Posterior cingulate gyrus (tissue), 11 donors: ENCODE measurements around the gene PTGDR2.

Experiments used
- DNase-seq, 10 donors: peaks; one replicate each; pipeline versions ENCODE4 v3.0.0 to v3.0.0-alpha.2; 2020 to 2021; ENCODE audit warnings: mixed read lengths in 3 of 10
- intact Hi-C: fragments of 100-400 bp; cut with DNase I; formaldehyde crosslinking; loops from one replicate; pipeline ENCODE4 v1.15.1; 2023

Gene PTGDR2

GRCh38 chr11:60875366-60876167 lies 19.8 kb upstream of the PTGDR2 start:
- intact Hi-C loops: no loop called here
- DNase-seq: no peak

GRCh38 chr11:60874421-60875365 lies 18.9 kb upstream of the PTGDR2 start:
- intact Hi-C loops: no loop called here
- DNase-seq: peak in 2 of 10 donors; percentile 33 to 76

GRCh38 chr11:60873533-60873932 lies 17.8 kb upstream of the PTGDR2 start:
- intact Hi-C loops: no loop called here
- DNase-seq: no peak

- intact Hi-C loops: no loop called here
- peak in 1 of 10 donors; percentile 86 for DNase-seq
Measured at GRCh38 chr11:60872961-60873524, 17.3 kb upstream of the PTGDR2 start.

GRCh38 chr11:60872124-60872960 lies 16.6 kb upstream of the PTGDR2 start:
- intact Hi-C loops: no loop called here
- no peak for DNase-seq

- peak in 1 of 10 donors; percentile 84 for DNase-seq
- intact Hi-C loops: no loop called here
Measured at GRCh38 chr11:60871378-60872061, 15.8 kb upstream of the PTGDR2 start.

GRCh38 chr11:60870733-60871377 lies 15.1 kb upstream of the PTGDR2 start:
- DNase-seq: peak in 1 of 10 donors; percentile 41
- intact Hi-C loops: no loop called here

GRCh38 chr11:60870276-60870675 lies 14.5 kb upstream of the PTGDR2 start:
- peak in 1 of 10 donors; percentile 62 for DNase-seq
- intact Hi-C loops: no loop called here

GRCh38 chr11:60869451-60869825 lies 13.7 kb upstream of the PTGDR2 start:
- peak in 2 of 10 donors; percentile 72 to 74 for DNase-seq

GRCh38 chr11:60868682-60869450 lies 13.1 kb upstream of the PTGDR2 start:
- no peak for DNase-seq

More at GRCh38 chr11:60869451-60869825, 13.7 kb upstream of the PTGDR2 start:
- intact Hi-C loops: no loop called here

GRCh38 chr11:60867871-60868681 lies 12.3 kb upstream of the PTGDR2 start:
- intact Hi-C loops: no loop called here
- DNase-seq: peak in 2 of 10 donors; percentile 59 to 66

More at GRCh38 chr11:60868682-60869450, 13.1 kb upstream of the PTGDR2 start:
- intact Hi-C loops: no loop called here

- intact Hi-C loops: no loop called here
- DNase-seq: peak in 2 of 10 donors; percentile 69 to 76
Measured at GRCh38 chr11:60866911-60867870, 11.4 kb upstream of the PTGDR2 start, which contains the start of gene ZP1. ZP1 (plus strand) TSS chr11:60867542; CDS start chr11:60867562, 20 bp downstream.

- intact Hi-C loops: no loop called here
- peak in 2 of 10 donors; percentile 31 to 59 for DNase-seq
Measured at GRCh38 chr11:60864856-60865513, 9.2 kb upstream of the PTGDR2 start.

GRCh38 chr11:60863550-60864521 lies 8.1 kb upstream of the PTGDR2 start:
- intact Hi-C loops: no loop called here
- DNase-seq: peak in 2 of 10 donors; percentile 22 to 29
